GM19324 (cell line): Measurements from ENCODE around the gene MTIF3.
"Not testable (repeated sequence)": the region's sequence is repeated elsewhere in the genome, so short reads cannot be mapped to it uniquely, and the experiment has no call there.

Source experiments
- ATAC-seq: cut with Tn5 transposase; IDR thresholded peaks from one replicate; pipeline ENCODE4 v1.9.1; 2021; ENCODE audit warnings: mild to moderate bottlenecking, moderate library complexity; ENCODE audit not compliant: unreplicated experiment, low FRiP score

The MTIF3 gene

GRCh38 chr13:27421101-27421871 lies 29.1 kb downstream of the MTIF3 start:
- no peak for ATAC-seq

GRCh38 chr13:27419328-27419727 lies 31.0 kb downstream of the MTIF3 start:
- no peak for ATAC-seq

GRCh38 chr13:27415116-27415515 lies 35.2 kb downstream of the MTIF3 start:
- no peak for ATAC-seq

- no peak for ATAC-seq
Measured at GRCh38 chr13:27411341-27411740, 39.0 kb downstream of the MTIF3 start.

GRCh38 chr13:27409013-27409412 lies 41.4 kb downstream of the MTIF3 start:
- no peak for ATAC-seq

- no peak for ATAC-seq
Measured at GRCh38 chr13:27408074-27408473, 42.3 kb downstream of the MTIF3 start.

- no peak for ATAC-seq
Measured at GRCh38 chr13:27406178-27406939, 44.0 kb downstream of the MTIF3 start.

- no peak for ATAC-seq
Measured at GRCh38 chr13:27405546-27406134, 44.7 kb downstream of the MTIF3 start.

GRCh38 chr13:27404680-27405079 lies 45.7 kb downstream of the MTIF3 start:
- no peak for ATAC-seq

- no peak for ATAC-seq
Measured at GRCh38 chr13:27403727-27404385, 46.5 kb downstream of the MTIF3 start.

GRCh38 chr13:27403203-27403678 lies 47.1 kb downstream of the MTIF3 start:
- no peak for ATAC-seq

GRCh38 chr13:27401210-27401609 lies 49.2 kb downstream of the MTIF3 start:
- ATAC-seq: no peak

- not testable (repeated sequence) for ATAC-seq
Measured at GRCh38 chr13:27400405-27400804, 50.0 kb downstream of the MTIF3 start.

GRCh38 chr13:27398360-27398759 lies 52.0 kb downstream of the MTIF3 start:
- no peak for ATAC-seq

GRCh38 chr13:27396252-27396846 lies 54.0 kb downstream of the MTIF3 start:
- ATAC-seq: no peak

GRCh38 chr13:27395007-27395510 lies 55.3 kb downstream of the MTIF3 start:
- ATAC-seq: no peak

GRCh38 chr13:27393101-27393500 lies 57.3 kb downstream of the MTIF3 start:
- no peak for ATAC-seq

- ATAC-seq: no peak
Measured at GRCh38 chr13:27391471-27391870, 58.9 kb downstream of the MTIF3 start.

- ATAC-seq: no peak
Measured at GRCh38 chr13:27389891-27390290, 60.5 kb downstream of the MTIF3 start.

GRCh38 chr13:27388241-27388640 lies 62.1 kb downstream of the MTIF3 start:
- ATAC-seq: no peak
